GM18498 (cell line): Measurements from ENCODE around the gene ZNF701.
"Not testable (repeated sequence)": the region's sequence is repeated elsewhere in the genome, so short reads cannot be mapped to it uniquely, and the experiment has no call there.

Source experiments
- ATAC-seq: cut with Tn5 transposase; IDR thresholded peaks from one replicate; pipeline ENCODE4 v1.9.1; 2021; ENCODE audit warnings: mild to moderate bottlenecking, moderate library complexity; ENCODE audit not compliant: unreplicated experiment

The ZNF701 gene

DNA sequence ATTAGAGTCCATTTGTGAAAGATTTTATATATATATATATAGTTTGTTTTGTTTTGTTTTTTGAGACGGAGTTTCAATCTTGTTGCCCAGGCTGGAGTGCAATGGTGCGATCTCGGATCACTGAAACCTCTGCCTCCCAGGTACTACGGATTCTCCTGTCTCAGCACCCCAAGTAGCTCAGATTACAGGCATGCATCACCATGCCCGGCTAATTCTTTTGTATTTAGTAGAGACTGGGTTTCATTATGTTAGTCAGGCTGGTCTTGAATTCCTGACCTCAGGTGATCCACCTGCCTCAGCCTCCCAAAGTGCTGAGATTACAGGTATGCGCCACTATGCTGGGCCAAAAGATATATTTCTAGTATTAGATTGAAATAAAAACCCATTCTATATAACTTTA, 4.0 kb upstream of the ZNF701 start:
- no peak for ATAC-seq

DNA sequence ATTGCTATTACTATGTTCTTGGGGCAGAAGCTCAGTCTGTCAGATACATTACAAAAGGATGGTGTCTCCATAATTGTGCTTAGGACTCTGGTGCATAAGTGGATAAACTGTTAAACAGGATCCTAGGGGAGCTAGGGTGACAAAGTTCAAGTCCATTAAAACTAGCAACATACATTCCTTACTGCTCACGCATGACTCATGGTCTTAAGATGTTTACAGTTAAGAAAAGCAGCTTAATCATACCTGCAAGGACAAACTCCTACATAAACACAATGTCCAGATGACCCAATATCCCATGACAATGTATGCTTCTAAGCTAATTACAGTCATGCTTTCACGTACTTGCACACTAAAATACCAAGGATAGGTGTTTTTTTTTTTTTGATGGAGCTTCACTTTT, 3.5 kb upstream of the ZNF701 start:
- no peak for ATAC-seq

DNA sequence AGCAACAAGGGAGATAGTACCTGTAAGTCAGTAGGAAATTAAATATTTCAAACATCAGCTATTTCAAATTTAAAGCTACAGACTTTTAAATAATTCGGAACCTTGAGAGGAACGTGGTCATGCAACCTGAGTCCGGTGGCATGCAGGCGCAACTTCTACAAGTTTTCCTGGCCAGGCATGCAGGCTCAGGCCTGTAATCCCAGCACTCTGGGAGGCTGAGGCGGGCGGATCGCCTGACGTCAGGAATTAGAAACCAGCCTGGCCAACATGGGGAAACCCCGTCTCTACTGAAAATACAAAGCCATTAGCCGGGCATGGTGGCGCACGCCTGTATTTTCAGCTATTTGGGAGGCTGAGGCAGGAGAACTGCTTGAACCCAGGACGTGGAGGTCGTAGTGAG, 2.2 kb upstream of the ZNF701 start:
- no peak for ATAC-seq

DNA sequence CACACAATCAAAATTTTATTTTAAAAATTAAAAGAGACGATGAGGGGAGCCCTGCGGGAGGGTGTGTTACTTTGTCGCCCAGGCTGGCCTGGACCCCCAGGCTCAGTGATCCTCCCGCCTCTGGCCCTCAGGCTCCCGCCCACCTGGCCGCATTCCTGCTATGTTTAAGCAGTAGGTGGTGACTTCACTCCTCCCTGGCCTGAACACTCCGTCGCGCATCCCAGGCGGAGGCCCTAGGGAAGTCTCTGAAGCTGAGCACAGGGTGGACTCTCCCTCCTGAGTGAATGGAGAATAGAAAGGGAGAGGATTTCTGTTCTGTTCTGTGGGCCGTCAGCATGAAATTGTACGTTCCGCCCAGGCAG, 468 bp upstream of the ZNF701 start:
- ATAC-seq, result not testable (repeated sequence)

DNA sequence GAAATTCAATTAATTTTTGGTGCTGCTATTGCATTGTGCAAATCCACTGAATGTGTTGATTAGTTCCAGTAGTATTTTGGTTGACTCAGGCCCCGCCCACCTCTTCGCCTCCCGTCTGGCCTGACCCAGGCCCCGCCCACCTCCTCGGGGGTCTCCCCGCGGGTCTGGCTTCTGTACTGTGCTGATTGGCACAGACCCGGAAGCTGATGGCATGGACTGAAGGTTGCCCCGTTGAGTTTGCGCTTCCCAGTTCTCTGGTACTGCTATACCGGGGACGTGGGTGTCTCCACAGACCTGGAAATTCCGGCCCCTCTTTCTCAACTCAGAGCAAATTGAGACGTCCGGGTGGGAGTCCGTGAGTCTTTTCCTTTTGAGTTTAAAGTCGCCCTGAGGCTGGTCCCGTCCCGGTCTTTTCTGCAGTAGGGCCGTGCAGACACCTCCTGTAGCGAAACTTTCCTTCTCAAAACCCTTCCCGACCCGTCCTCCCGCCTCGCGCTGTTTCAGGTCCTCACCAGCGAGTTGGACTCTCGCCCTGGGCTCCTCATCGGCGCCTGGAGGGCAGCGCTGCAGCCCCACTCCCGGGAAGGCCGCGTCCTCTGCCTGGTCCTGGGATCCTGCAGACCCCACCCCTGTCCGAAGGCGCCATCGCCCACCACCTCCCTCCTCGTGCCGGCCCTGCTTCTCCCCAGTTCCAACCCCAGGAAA, 14.8 kb downstream of the ZNF701 start:
- ATAC-seq, result no peak

DNA sequence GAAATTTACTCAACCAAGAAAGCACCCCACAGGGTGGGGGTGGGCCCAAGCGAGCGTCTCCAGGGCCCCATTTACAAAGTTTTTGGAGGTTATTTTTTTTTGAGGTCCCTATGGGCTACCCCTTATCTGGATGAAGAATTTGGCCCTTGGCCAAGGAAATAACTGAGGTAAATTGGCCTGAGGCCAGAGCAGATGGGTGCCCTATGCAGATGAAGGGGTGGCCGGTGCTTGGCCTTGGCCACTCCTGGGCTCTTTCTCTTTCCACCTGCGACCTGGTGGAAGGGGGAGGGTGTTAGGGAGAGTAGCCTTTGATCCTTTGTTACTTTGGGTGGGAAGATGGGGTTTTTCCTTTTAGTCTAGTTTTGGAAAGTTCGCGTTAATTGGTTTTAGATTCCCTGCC, 15.5 kb downstream of the ZNF701 start:
- no peak for ATAC-seq

DNA sequence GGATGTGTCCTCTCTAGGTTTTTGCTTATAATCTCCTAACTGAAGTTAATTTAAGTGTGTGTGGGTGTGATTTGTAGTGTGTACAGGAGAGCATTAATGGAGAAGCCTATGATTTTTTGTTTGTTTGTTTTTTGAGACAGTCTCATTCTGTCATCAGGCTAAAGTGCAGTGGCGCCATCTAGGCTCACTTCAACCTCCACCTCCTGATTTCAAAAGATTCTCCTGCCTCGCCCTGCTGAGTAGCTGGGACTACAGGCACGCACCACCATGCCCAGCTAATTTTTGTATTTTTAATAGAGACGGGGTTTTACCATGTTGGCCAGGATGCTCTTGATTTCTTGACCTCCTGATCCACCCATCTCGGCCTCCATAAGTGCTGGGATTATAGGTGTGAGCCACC, 20.6 kb downstream of the ZNF701 start:
- no peak for ATAC-seq

DNA sequence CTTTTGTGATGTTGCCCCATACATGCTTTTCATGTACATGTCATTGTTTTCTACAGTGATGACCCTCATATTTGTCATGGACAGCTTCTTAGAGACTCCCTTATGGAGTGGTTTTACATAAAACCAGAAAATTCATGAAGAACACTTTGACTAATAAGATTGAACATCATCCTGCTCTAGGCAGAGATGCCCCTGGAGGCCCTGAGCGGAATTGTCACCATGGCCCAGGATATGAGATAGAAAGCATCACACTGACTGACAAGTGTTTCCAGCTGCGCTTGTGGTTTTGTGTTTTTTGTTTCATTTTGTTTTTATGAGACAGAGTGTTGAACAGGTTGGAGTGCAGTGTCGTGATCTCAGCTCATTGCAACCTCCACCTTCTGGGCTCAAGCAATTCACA, 22.2 kb downstream of the ZNF701 start:
- ATAC-seq, result no peak

DNA sequence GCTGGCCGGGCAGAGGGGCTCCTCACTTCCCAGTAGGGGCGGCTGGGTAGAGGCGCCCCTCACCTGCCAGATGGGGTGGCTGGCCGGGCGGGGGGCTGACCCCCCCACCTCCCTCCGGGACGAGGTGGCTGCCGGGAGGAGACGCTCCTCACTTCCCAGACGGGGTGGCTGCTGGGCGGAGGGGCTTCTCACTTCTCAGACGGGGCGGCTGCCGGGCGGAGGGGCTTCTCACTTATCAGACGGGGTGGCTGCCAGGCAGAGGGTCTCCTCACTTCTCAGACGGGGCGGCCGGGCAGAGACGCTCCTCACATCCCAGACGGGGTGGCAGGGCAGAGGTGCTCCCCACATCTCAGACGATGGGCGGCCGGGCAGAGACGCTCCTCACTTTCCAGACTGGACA, 23.4 kb downstream of the ZNF701 start:
- not testable (repeated sequence) for ATAC-seq

DNA sequence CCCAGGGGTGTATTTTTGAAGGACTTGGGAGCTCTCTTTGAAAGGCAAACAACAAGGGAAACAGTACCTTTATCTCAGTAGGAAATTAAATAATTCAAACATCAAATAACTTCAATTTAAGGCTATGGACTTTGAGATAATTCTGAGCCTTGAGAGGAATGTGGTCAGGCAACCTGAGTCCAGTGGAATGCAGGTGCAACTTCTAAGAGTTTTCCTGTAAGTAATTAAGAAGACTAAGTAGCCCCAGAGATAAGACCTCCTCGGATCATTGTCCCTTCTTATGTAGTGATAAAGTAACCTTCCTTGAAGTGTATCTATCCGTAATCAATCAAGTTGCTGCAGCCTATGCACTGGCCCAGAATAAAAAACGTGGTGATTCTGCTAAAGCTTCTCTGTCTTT, 29.2 kb downstream of the ZNF701 start:
- ATAC-seq, result no peak

DNA sequence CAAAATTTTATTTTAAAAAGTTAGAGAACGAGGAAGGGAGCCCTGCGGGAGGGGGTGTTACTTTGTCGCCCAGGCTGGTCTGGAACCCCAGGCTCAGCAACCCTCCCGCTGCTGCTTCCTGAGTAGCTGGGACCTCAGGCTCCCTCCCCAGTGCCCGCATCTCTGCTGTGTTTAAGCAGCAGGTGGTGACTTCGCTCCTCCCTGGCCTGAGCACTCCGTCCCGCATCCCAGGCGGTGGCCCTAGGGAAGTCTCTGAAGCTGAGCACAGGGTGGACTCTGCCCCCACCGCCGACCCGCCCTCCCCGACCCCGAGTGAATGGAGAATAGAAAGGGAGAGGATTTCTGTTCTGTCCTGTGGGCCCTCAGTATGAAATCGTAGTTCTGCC, 30.5 kb downstream of the ZNF701 start:
- ATAC-seq, result peak; percentile 26

DNA sequence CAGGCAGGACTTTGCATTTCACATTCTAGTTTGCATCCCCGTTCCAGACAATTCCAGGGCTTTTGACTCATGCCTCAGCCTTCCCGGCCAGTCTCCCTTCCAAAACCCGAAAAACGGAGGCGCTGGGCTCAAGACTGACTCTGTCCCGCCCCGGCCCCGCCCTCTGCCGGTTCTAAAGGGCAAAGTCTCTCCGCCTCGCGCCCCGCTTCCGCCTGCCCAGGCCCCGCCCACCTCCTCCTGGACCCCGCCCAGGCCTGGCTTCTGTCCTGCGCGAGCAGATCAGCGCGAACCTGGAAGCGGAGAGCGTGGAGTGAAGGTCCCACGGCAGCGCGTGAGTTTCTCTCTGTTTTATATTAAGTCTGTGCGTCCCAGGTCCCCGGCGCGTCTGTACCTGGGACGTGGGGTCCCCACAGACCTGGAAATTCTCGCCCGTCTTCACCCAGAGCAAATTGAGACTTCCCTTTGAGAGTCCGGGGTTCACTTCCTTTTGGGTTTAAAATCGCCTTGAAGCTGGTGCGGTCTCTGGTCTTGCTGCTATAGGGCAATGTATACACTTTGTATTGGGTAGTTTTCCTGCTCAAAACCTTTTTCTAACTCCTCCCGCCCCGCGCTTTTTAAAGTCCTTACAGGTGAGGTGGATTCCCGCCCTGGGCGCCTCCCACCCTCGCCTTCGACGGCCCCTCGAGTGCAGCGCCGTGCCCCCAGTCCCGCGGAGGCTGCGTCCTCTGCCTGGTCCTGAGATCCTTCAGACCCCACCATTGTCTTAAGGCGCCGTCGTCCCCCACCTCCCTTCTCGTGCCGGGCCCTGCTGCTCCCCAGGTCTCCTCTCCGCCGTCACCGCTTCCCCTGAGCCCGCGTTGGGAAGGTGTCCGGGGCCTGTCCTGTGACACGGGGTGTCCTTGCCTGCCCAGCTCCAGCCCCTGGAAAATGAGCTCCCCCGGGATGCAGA, 31.2 kb downstream of the ZNF701 start:
- ATAC-seq, result peak; percentile 96

DNA sequence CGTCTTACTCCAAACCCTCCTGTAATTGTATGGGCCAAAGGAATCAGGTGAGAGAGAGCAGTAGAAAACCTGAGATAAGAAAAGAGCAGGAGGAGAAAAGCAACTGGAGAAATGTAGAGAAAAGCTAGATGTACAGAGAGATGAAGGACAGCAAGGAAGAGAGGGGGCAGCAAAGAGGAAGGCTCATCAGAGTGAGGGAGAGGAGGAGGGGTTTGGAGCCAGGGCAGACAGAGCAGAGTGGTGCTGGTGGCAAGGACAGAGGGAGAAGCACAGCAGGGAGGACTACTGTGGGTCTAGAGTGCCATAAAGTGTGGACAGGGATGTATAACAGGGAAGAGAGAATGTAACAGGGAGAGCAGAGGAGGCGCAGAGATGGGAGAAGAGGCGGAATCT, 31.9 kb downstream of the ZNF701 start:
- not testable (repeated sequence) for ATAC-seq

DNA sequence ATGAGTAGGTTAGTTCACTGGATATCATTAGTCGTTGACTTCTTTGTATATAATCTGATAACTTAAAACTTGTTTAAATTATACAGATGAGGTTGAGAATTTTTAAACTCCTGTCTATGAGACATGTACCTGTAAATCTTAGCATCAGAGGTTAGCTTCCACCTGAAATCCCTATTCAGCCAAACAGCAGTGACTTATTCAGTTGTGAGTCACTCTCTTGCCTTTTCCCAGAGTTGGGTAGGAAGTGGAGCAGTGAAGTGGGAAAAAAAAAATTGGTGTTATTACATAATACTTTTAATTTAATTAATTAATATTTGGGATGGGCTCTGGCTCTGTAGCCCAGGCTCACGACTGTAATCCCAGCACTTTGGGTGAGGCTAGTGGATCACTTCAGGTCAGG, 32.9 kb downstream of the ZNF701 start:
- ATAC-seq, result no peak

DNA sequence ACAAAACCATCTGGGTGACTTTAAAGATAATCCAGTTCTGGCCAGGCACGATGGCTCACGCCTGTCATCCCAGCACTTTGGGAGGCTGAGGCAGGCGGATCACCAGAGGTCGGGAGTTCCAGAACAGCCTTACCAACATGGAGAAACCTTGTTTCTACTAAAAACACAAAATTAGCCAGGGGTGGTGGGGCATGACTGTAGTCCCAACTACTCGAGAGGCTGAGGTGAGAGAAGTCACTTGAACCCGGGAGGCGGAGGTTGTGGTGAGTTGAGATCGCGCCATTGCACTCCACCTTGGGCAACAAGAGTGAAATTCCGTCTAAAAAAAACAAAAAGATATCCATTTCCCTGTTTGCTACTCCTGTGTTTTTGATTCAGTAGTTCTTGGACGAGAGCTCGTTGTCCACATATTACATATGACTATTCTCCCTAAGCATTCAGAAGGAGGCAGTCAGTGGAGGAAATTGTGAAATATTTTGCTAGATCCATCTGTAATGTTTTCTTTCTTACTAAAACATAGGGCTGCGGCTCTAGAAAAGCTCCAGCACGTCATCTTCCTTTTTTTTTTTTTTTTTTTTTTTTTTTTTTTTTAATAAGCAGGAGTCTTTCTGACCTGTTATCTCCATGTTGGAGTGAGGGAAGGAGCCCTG, 33.6 kb downstream of the ZNF701 start:
- no peak for ATAC-seq

DNA sequence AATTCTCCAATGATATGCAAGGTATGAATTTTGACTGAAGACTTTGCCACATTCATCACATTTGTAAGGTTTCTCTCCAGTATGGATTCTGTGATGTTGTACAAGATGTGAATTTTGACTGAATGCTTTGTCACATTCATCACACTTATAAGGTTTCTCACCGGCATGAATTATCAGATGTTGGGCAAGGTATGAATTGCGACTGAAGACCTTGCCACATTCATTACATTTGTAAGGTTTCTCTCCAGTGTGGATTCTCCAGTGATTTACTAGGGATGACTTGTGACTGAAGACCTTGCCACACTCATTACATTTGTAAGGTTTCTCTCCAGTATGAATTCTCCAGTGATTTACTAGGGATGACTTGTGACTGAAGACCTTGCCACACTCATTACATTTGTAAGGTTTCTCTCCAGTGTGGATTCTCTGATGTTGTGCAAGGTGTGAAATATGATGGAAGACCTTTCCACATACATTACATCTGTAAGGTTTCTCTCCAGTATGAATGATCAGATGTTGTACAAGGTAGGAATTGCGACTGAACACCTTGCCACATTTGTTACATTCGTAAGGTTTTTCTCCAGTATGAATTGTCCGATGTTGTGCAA, 43.3 kb downstream of the ZNF701 start:
- ATAC-seq, result no peak

DNA sequence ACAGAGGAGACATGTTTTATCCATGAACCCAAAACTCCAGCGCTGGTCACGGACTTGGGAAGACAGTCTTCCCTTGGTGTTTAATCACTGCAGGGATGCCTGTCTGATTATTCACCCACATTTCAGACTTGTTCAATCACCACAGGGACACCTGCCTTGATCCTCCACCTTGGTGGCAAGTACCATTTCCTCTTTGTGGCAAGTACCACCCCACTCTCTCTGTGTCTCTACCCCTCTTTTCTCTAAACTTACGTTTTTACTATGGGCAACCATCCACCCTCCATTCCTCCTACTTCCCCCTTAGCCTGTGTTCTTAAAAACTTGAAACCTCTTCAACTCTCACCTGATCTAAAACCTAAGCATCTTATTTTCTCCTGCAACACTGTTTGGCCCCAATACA, 51.3 kb downstream of the ZNF701 start:
- ATAC-seq, result no peak

DNA sequence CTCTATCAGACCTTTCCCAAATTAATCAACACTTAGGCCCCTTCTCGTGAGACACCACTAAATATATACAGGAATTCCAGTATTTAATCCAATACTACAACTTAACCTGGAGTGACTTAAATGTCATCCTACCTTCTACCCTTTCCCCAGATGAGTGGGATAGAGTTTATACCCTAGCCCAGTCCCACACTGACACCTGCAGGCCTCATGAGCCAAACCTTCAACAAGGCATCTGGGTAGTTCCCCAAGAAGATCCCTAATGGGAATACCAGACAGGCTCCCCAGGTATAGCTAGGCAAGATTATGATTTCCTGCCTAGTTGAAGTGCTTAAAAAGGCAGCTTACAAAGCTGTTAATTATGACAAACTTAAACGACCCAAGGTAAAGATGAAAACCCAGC, 52.2 kb downstream of the ZNF701 start:
- ATAC-seq, result no peak

DNA sequence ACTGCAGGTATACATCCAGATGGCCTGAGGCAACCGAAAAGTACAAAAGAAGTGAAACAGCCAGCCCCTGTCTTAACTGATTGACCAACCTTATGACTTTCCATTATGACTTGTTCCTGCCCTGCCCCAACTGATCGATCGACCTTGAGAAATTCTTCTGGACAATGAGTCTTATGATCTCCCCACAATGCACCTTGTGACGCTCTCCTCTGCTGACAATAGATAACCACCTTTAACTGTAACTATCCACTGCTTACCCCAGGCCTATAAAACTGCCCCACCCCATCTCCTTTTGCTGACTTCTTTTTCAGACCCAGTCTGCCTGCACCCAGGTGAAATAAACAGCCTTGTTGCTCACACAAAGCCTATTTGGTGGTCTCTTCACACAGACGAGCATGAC, 56.8 kb downstream of the ZNF701 start:
- no peak for ATAC-seq

DNA sequence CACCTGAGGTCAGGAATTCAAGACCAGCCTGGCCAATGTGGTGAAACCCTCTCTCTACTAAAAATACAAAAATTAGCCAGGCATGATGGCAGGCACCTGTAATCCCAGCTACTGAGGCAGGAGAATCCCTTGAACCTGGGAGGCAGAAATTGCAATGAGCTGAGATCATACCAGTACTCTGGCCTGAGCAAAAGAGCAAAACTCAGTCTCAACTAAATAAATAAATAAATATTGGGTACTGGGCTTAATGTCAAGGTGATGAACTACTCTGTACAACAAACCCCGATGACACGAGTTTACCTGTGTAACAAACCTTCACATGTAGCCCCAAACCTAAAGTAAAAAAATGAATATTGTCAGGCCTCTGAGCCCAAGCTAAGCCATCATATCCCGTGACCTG, 57.4 kb downstream of the ZNF701 start:
- not testable (repeated sequence) for ATAC-seq

DNA sequence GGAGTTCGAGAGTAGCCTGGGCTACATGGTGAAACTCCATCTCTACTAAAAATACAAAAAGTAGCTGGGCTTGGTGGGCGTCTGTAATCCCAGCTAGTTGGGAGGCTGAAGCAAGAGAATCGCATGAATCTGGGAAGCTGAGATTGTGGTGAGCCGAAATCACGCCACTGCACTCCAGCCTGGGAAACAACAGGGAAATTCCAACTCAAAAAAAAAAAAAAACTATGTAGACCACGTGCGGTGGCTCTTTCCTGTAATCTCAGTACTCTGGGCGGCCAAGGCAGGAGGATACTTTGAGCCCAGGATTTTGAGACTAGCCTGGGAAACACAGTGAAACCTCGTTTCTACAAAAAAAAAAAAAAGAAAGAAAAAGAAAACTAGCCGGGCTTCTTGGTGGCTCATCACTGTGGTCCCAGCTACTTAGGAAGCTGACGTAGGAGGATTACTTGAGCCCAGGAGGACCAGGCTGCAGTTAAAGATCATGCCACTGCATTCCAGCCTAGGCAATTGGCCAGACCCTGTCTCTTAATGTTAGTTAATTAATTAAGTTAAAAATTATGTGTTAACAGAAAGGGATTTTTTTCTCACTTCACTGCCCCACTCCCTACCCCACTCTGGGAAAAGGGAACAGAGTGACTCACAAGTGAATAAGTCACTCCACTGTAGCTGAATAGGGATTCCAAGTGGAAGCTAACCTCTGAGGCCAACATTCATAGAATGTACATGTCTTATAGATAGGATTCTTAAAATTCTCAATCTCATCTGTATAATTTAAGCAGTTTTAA, 65.9 kb downstream of the ZNF701 start:
- no peak for ATAC-seq
